Effector memory CD8-positive, alpha-beta T cell (primary cell): Measurements from ENCODE around the gene ISCU.
"Not testable (repeated sequence)": the region's sequence is repeated elsewhere in the genome, so short reads cannot be mapped to it uniquely, and the experiment has no call there.

Experiments used
- ATAC-seq: fragments of 150-1000 bp; cut with Tn5 transposase; replicated peaks from 2 replicates; pipeline ENCODE4 v1.10.0; 2021; ENCODE audit warnings: mild to moderate bottlenecking, moderate library complexity
- DNase-seq, 3 experiments: peaks; one replicate each; pipeline ENCODE4 v3.0.0; 2021
- H3K27ac Mint-ChIP-seq, 2 donors: one replicate each; pipeline ENCODE4 v1.8.0; 2022; ENCODE audit warnings: mild to moderate bottlenecking in 2 of 2, mixed read lengths in 2 of 2, moderate library complexity in 2 of 2
- H3K27me3 Mint-ChIP-seq, 2 donors: one replicate each; pipeline ENCODE4 v1.8.0; 2022; ENCODE audit warnings: mixed read lengths in 2 of 2
- H3K36me3 Mint-ChIP-seq: one replicate; pipeline ENCODE4 v1.8.0; 2022; ENCODE audit warnings: mild to moderate bottlenecking, moderate library complexity, mixed read lengths; ENCODE audit not compliant: insufficient read depth
- H3K4me1 Mint-ChIP-seq, 2 donors: one replicate each; pipeline ENCODE4 v1.8.0; 2022; ENCODE audit warnings: low read depth in 2 of 2, mixed read lengths in 2 of 2
- H3K4me3 Mint-ChIP-seq, 2 donors: one replicate each; pipeline ENCODE4 v1.8.0; 2022; ENCODE audit warnings: mild to moderate bottlenecking in 2 of 2, mixed read lengths in 2 of 2, moderate library complexity in 2 of 2
- H3K9me3 Mint-ChIP-seq, 2 donors: one replicate each; pipeline ENCODE4 v1.8.0; 2022; ENCODE audit warnings: mixed read lengths in 2 of 2

ISCU gene

GRCh38 chr12:108611884-108612415 is 49.6 kb downstream of the ISCU start:
- Mint-ChIP-seq H3K9me3 (peaks cover 0 to 7% of the 10 kb centered on the region in 2 donors), H3K4me3 (no peak overlapping the region), H3K36me3 (peaks cover 12% of the 10 kb centered on the region), H3K27me3 (no peaks in the 10 kb centered on the region), H3K27ac (peak overlapping the region; percentile 23 to 58), H3K4me1 (peaks cover 21 to 31% of the 10 kb centered on the region in 2 donors)
- ATAC-seq (peak; percentile 46), DNase-seq (peak; percentile 56 to 62 (median 57))

- Mint-ChIP-seq H3K4me3 (no peak overlapping the region), H3K4me1 (peaks cover 29 to 39% of the 10 kb centered on the region in 2 donors), H3K27me3 (no peaks in the 10 kb centered on the region)
Observed at GRCh38 chr12:108612788-108613282, 50.4 kb downstream of the ISCU start.

GRCh38 chr12:108613548-108613947 is 51.2 kb downstream of the ISCU start:
- DNase-seq (no peak), ATAC-seq (no peak)
- Mint-ChIP-seq H3K4me3 (no peak overlapping the region), H3K4me1 (peaks cover 35 to 45% of the 10 kb centered on the region in 2 donors), H3K27ac (peak overlapping the region; percentile 77 to 99), H3K36me3 (peaks cover 25% of the 10 kb centered on the region), H3K9me3 (peaks cover 0 to 7% of the 10 kb centered on the region in 2 donors), H3K27me3 (no peaks in the 10 kb centered on the region)

More at GRCh38 chr12:108612788-108613282, 50.4 kb downstream of the ISCU start:
- Mint-ChIP-seq H3K36me3 (peaks cover 20% of the 10 kb centered on the region), H3K9me3 (peaks cover 0 to 7% of the 10 kb centered on the region in 2 donors), H3K27ac (peak overlapping the region in 1 of 2 donors; percentile 77)
- ATAC-seq (no peak), DNase-seq (no peak)

- ATAC-seq (no peak), DNase-seq (no peak)
- Mint-ChIP-seq H3K4me3 (no peak overlapping the region), H3K36me3 (peaks cover 30% of the 10 kb centered on the region), H3K27ac (peak overlapping the region; percentile 77 to 99), H3K9me3 (peaks cover 0 to 7% of the 10 kb centered on the region in 2 donors), H3K4me1 (peaks cover 37 to 50% of the 10 kb centered on the region in 2 donors), H3K27me3 (no peaks in the 10 kb centered on the region)
Observed at GRCh38 chr12:108614041-108614440, 51.6 kb downstream of the ISCU start.

GRCh38 chr12:108614639-108615038 is 52.2 kb downstream of the ISCU start:
- ATAC-seq: no peak
- H3K4me3 Mint-ChIP-seq: no peak overlapping the region
- peak overlapping the region; percentile 77 to 99 for H3K27ac Mint-ChIP-seq
- H3K27me3 Mint-ChIP-seq: no peaks in the 10 kb centered on the region
- peaks cover 36% of the 10 kb centered on the region for H3K36me3 Mint-ChIP-seq
- H3K9me3 Mint-ChIP-seq: peaks cover 0 to 7% of the 10 kb centered on the region in 2 donors
- peaks cover 39 to 55% of the 10 kb centered on the region in 2 donors for H3K4me1 Mint-ChIP-seq
- no peak for DNase-seq

GRCh38 chr12:108615918-108616317 is 53.5 kb downstream of the ISCU start:
- no peak for DNase-seq
- no peak overlapping the region for H3K4me3 Mint-ChIP-seq
- peak overlapping the region; percentile 98 to 99 for H3K27ac Mint-ChIP-seq
- peaks cover 43 to 60% of the 10 kb centered on the region in 2 donors for H3K4me1 Mint-ChIP-seq
- H3K9me3 Mint-ChIP-seq: peaks cover 0 to 7% of the 10 kb centered on the region in 2 donors
- no peaks in the 10 kb centered on the region for H3K27me3 Mint-ChIP-seq
- H3K36me3 Mint-ChIP-seq: peaks cover 43% of the 10 kb centered on the region
- ATAC-seq: no peak

GRCh38 chr12:108616359-108616758 is 54.0 kb downstream of the ISCU start:
- H3K4me1 Mint-ChIP-seq: peaks cover 46 to 64% of the 10 kb centered on the region in 2 donors
- peaks cover 48% of the 10 kb centered on the region for H3K36me3 Mint-ChIP-seq
- H3K9me3 Mint-ChIP-seq: peaks cover 0 to 7% of the 10 kb centered on the region in 2 donors
- DNase-seq (no peak), ATAC-seq (no peak)
- H3K27ac Mint-ChIP-seq: peak overlapping the region; percentile 98 to 99
- peak overlapping the region; percentile 75 to 79 for H3K4me3 Mint-ChIP-seq
- H3K27me3 Mint-ChIP-seq: no peaks in the 10 kb centered on the region

- Mint-ChIP-seq H3K9me3 (peaks cover 0 to 7% of the 10 kb centered on the region in 2 donors), H3K4me3 (peak overlapping the region; percentile 75 to 79), H3K4me1 (peaks cover 49 to 63% of the 10 kb centered on the region in 2 donors), H3K36me3 (peaks cover 56% of the 10 kb centered on the region), H3K27ac (peak overlapping the region; percentile 98 to 99), H3K27me3 (no peaks in the 10 kb centered on the region)
- ATAC-seq: peak; percentile 90
- DNase-seq: peak; percentile 63 to 72 (median 71)
Observed at GRCh38 chr12:108616941-108617858, 54.8 kb downstream of the ISCU start.

- H3K36me3 Mint-ChIP-seq: peaks cover 67% of the 10 kb centered on the region
- H3K27ac Mint-ChIP-seq: peak overlapping the region; percentile 98 to 99
- H3K27me3 Mint-ChIP-seq: no peaks in the 10 kb centered on the region
- peaks cover 50 to 62% of the 10 kb centered on the region in 2 donors for H3K4me1 Mint-ChIP-seq
- H3K9me3 Mint-ChIP-seq: peaks cover 0 to 7% of the 10 kb centered on the region in 2 donors
- DNase-seq (peak; percentile 73 to 78 (median 75)), ATAC-seq (peak; percentile 39)
- peak overlapping the region; percentile 9 to 25 for H3K4me3 Mint-ChIP-seq
Observed at GRCh38 chr12:108618079-108618952, 55.9 kb downstream of the ISCU start.

- H3K9me3 Mint-ChIP-seq, H3K27me3 Mint-ChIP-seq, DNase-seq, ATAC-seq: not testable (repeated sequence)
- Mint-ChIP-seq H3K4me3 (peak overlapping the region; percentile 9 to 25), H3K36me3 (peaks cover 67% of the 10 kb centered on the region), H3K4me1 (peaks cover 55 to 66% of the 10 kb centered on the region in 2 donors), H3K27ac (peak overlapping the region; percentile 98 to 99)
Observed at GRCh38 chr12:108618953-108619274, 56.5 kb downstream of the ISCU start.
